CD4-positive, alpha-beta memory T cell (primary cell): ENCODE data around the gene DCUN1D2. TPM values are rescaled to one million over a fixed set of nuclear protein-coding genes. Genes with fewer than 3 reads are reported as not detected.
A peak's percentile ranks its signal among the peaks of the same experiment; 100 is the strongest.

Source experiments
- CTCF ChIA-PET: fragments of 350-600 bp; sonication (Branson Sonifier 250); formaldehyde crosslinking; loops from one replicate; lab custom pipeline; 2021; ENCODE audit warnings: inconsistent platforms; ENCODE audit not compliant: partially characterized antibody; lab: Charles Lee
- POLR2A ChIA-PET: fragments of 350-600 bp; sonication (Branson Sonifier 250); formaldehyde crosslinking; loops from one replicate; lab custom pipeline; 2021; ENCODE audit not compliant: partially characterized antibody; lab: Charles Lee
- DNase-seq, 5 donors: peaks; one replicate each; pipeline versions ENCODE4 v3.0.0 to v3.0.0-alpha.2; 2020 to 2022; ENCODE audit warnings: mixed read lengths in 1 of 5
- H3K27ac ChIP-seq: one replicate; pipeline ENCODE4 v1.7.0; 2013; ENCODE audit warnings: low read depth, low read length
- H3K27me3 ChIP-seq: 2 replicates; pipeline ENCODE4 v1.7.0; 2013; ENCODE audit warnings: mild to moderate bottlenecking, low read length, moderate library complexity; ENCODE audit not compliant: insufficient read depth
- H3K36me3 ChIP-seq: 2 replicates; pipeline ENCODE4 v1.7.0; 2013; ENCODE audit warnings: mild to moderate bottlenecking, low read length, moderate library complexity; ENCODE audit not compliant: insufficient read depth
- H3K4me1 ChIP-seq: 2 replicates; pipeline ENCODE4 v1.7.0; 2013; ENCODE audit warnings: mild to moderate bottlenecking, low read length, moderate library complexity; ENCODE audit not compliant: insufficient read depth
- H3K4me3 ChIP-seq, 2 donors: one replicate each; pipeline ENCODE4 v1.7.0; 2013; ENCODE audit warnings: low read length in 2 of 2, mild to moderate bottlenecking in 1 of 2
- H3K9me3 ChIP-seq, 2 donors: one replicate each; pipeline ENCODE4 v1.7.0; 2013; ENCODE audit warnings: low read length in 2 of 2, control low read depth in 1 of 2; ENCODE audit not compliant: control insufficient read depth in 1 of 2
- H3K27ac Mint-ChIP-seq, 7 donors: one replicate each; pipeline ENCODE4 v1.8.0; 2020 to 2021; ENCODE audit warnings: mixed read lengths in 7 of 7, mild to moderate bottlenecking in 6 of 7, inconsistent platforms in 3 of 7, moderate library complexity in 3 of 7
- H3K27me3 Mint-ChIP-seq, 2 donors: one replicate each; pipeline ENCODE4 v1.8.0; 2020 to 2021; ENCODE audit warnings: mixed read lengths in 2 of 2
- H3K36me3 Mint-ChIP-seq, 2 donors: one replicate each; pipeline ENCODE4 v1.8.0; 2020 to 2021; ENCODE audit warnings: mixed read lengths in 2 of 2, inconsistent platforms in 1 of 2, mild to moderate bottlenecking in 1 of 2
- H3K4me1 Mint-ChIP-seq, 4 donors: one replicate each; pipeline ENCODE4 v1.8.0; 2020 to 2021; ENCODE audit warnings: mixed read lengths in 4 of 4, mild to moderate bottlenecking in 1 of 4
- H3K4me3 Mint-ChIP-seq, 8 donors: one replicate each; pipeline ENCODE4 v1.8.0; 2020 to 2021; ENCODE audit warnings: mixed read lengths in 8 of 8, mild to moderate bottlenecking in 7 of 8, moderate library complexity in 6 of 8, inconsistent platforms in 3 of 8
- H3K9me3 Mint-ChIP-seq, 8 donors: one replicate each; pipeline ENCODE4 v1.8.0; 2020 to 2021; ENCODE audit warnings: mixed read lengths in 8 of 8, mild to moderate bottlenecking in 5 of 8, inconsistent platforms in 3 of 8, moderate library complexity in 1 of 8
- intact Hi-C: fragments of 100-400 bp; cut with micrococcal nuclease; formaldehyde crosslinking; loops from one replicate; pipeline ENCODE4 v1.15.1; 2023
- polyA plus RNA-seq, 2 donors: library from polyadenylated mRNA; unstranded; fragments of 300-500 nt; fragmentation: Illumina TruSeq; gene quantifications; one replicate each; pipeline ENCODE4 v1.2.3, GENCODE V29; 2021
- total RNA-seq, 2 experiments: library from RNA; stranded (reverse); gene quantifications; one replicate each; pipeline ENCODE4 v1.2.3, GENCODE V29; 2021

DCUN1D2 gene
- total and polyA plus RNA-seq, 4 experiments from 2014 or later, result 6.6 to 34.8 (median 20.8) TPM

DNA sequence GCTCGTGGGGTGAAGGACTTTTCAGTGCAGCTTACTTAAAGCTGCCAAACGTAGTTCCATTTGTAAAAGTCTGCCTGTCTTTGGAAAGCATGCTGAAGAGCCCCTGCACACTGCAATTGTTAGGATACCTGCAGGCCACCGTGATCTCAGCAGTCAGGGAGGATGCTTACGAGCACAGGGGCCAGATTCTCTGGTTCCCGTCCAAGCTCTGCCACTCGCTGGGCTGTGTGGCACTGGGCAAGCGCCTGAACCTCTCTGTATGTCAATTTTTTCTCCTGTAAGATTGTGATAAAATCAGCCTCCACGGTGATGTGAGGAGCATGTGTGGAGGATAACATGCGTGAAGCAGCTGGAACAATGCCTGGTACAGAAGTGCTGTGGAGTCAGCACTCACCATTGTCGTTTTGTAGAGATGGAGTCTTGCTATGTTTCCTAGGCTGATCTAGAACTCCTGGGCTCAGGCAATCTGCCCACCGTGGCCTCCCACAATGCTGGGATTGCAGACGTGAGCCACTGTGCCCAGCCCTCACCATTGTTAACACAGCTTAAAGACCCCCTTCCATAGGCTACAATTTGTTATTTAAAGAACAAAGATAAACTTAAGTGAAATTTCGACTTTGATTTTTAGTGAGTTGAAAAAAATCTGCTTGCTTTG is 40.7 kb downstream of the DCUN1D2 start:
- H3K27ac Mint-ChIP-seq, result peak overlapping the region in 2 of 7 donors; percentile 68 to 81
- peak overlapping the region in 3 of 8 donors; percentile 40 to 65 (median 65) for H3K4me3 Mint-ChIP-seq
- POLR2A ChIA-PET, result no interaction called here

DNA sequence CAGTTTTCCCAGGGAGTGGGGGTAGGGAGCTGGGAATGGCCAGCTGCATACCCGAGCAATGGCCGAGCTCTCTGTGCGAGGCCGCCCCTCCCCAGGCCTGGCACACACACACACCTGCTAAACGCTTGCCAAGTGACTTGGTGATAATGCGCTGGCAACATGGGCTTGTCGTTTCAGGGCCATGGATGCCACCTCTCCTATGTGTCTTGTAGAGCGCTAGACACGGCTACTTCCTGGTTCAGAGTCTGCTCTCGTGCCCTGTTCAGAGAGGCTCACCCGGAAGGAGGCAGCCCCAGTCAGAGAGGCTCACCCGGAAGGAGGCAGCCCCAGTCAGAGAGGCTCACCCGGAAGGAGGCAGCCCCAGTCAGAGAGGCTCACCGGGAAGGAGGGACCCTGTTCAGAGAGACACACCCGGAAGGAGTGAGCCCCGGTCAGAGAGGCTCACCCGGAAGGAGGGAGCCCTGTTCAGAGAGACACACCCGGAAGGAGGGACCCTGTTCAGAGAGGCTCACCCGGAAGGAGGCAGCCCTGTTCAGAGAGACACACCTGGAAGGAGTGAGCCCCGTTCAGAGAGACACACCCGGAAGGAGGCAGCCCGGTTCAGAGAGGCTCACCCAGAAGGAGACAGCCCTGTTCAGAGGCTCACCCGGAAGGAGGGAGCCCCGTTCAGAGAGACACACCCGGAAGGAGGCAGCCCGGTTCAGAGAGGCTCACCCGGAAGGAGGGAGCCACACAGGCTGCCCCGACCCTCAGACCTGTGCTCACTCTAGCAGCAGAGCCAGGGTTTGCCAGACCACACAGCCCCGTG is 41.4 kb downstream of the DCUN1D2 start:
- Histone ChIP-seq H3K4me1 (no peaks in the 10 kb centered on the region), H3K36me3 (no peaks in the 10 kb centered on the region), H3K27me3 (no peaks in the 10 kb centered on the region), H3K27ac (no peak overlapping the region), H3K9me3 (no peaks in the 10 kb centered on the region), H3K4me3 (no peak overlapping the region)
- Mint-ChIP-seq H3K4me1 (peaks cover 0 to 4% (median 0%) of the 10 kb centered on the region in 4 donors), H3K27me3 (no peaks in the 10 kb centered on the region), H3K36me3 (peaks cover 1 to 9% of the 10 kb centered on the region in 2 donors), H3K4me3 (peak overlapping the region in 4 of 8 donors; percentile 9 to 65 (median 60)), H3K27ac (peak overlapping the region in 3 of 7 donors; percentile 3 to 81 (median 68)), H3K9me3 (no peaks in the 10 kb centered on the region)
- intact Hi-C loops, result loop anchor here (2.0 kb wide), 1 partner anchor 240 kb away; the partner anchor contains the start of genes CUL4A and PCID2
- CTCF ChIA-PET, result no interaction called here
- peak; percentile 19 to 90 (median 54) for DNase-seq
- POLR2A ChIA-PET, result no interaction called here

More for the DNA sequence above, 40.7 kb downstream of the DCUN1D2 start:
- DNase-seq, result no peak
- no peaks in the 10 kb centered on the region for H3K9me3 ChIP-seq
- no peak overlapping the region for H3K27ac ChIP-seq
- H3K4me1 ChIP-seq, result no peaks in the 10 kb centered on the region
- Mint-ChIP-seq H3K27me3 (no peaks in the 10 kb centered on the region), H3K36me3 (peaks cover 1 to 11% of the 10 kb centered on the region in 2 donors), H3K9me3 (no peaks in the 10 kb centered on the region), H3K4me1 (peaks cover 0 to 4% (median 0%) of the 10 kb centered on the region in 4 donors)
- no peaks in the 10 kb centered on the region for H3K36me3 ChIP-seq
- intact Hi-C loops, result loop anchor here (2.0 kb wide), 1 partner anchor 241 kb away; the partner anchor contains the start of genes CUL4A and PCID2
- no peaks in the 10 kb centered on the region for H3K27me3 ChIP-seq
- H3K4me3 ChIP-seq, result no peak overlapping the region
- CTCF ChIA-PET, result no interaction called here

- intact Hi-C loops, result loop anchor here (2.0 kb wide), 1 partner anchor 240 kb away; the partner anchor contains the start of genes CUL4A and PCID2
- ChIA-PET POLR2A (no interaction called here), CTCF (no interaction called here)
- no peak for DNase-seq
- no peaks in the 10 kb centered on the region for H3K27me3 Mint-ChIP-seq
- H3K4me1 Mint-ChIP-seq, result peaks cover 0 to 4% (median 0%) of the 10 kb centered on the region in 4 donors
- Histone ChIP-seq H3K27me3 (no peaks in the 10 kb centered on the region), H3K4me3 (no peak overlapping the region), H3K4me1 (no peaks in the 10 kb centered on the region), H3K36me3 (no peaks in the 10 kb centered on the region), H3K27ac (no peak overlapping the region), H3K9me3 (no peaks in the 10 kb centered on the region)
- H3K4me3 Mint-ChIP-seq, result peak overlapping the region in 3 of 8 donors; percentile 56 to 65 (median 65)
- H3K27ac Mint-ChIP-seq, result peak overlapping the region in 3 of 7 donors; percentile 3 to 81 (median 59)
- peaks cover 0 to 4% of the 10 kb centered on the region in 2 donors for H3K36me3 Mint-ChIP-seq
- H3K9me3 Mint-ChIP-seq, result no peaks in the 10 kb centered on the region
These were observed 42.0 kb downstream of the DCUN1D2 start for GRCh38 chr13:113448545-113448884.

GRCh38 chr13:113447596-113447995 is 42.9 kb downstream of the DCUN1D2 start:
- Histone ChIP-seq H3K4me3 (no peak overlapping the region), H3K4me1 (no peaks in the 10 kb centered on the region), H3K36me3 (no peaks in the 10 kb centered on the region), H3K27me3 (no peaks in the 10 kb centered on the region), H3K9me3 (no peaks in the 10 kb centered on the region), H3K27ac (no peak overlapping the region)
- DNase-seq, result no peak
- POLR2A ChIA-PET, result no interaction called here
- H3K9me3 Mint-ChIP-seq, result peaks cover 0 to 3% (median 0%) of the 10 kb centered on the region in 8 donors
- peaks cover 0 to 5% of the 10 kb centered on the region in 2 donors for H3K36me3 Mint-ChIP-seq
- CTCF ChIA-PET, result no interaction called here
- peaks cover 0 to 4% (median 0%) of the 10 kb centered on the region in 4 donors for H3K4me1 Mint-ChIP-seq
- H3K27ac Mint-ChIP-seq, result no peak overlapping the region
- H3K4me3 Mint-ChIP-seq, result no peak overlapping the region
- intact Hi-C loops, result no loop called here
- H3K27me3 Mint-ChIP-seq, result no peaks in the 10 kb centered on the region

DNA sequence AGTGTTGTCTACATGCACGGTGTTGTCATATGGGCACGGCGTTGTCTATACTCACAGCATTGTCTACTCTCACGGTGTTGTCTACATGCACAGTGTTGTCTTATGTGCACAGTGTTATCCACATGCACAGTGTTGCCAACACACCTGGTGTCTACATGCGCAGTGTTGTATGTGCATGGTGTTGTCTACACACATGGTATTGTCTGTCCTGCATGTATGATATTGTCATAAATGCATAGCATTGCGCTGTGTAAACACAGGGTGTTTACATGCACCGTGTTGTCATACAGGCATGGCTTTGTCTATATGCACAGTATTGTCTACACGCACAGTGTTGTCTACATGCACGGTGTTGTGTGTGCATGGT is 44.0 kb downstream of the DCUN1D2 start:
- Histone ChIP-seq H3K4me3 (no peak overlapping the region), H3K27me3 (no peaks in the 10 kb centered on the region), H3K36me3 (no peaks in the 10 kb centered on the region), H3K27ac (no peak overlapping the region), H3K9me3 (no peaks in the 10 kb centered on the region), H3K4me1 (no peaks in the 10 kb centered on the region)
- Mint-ChIP-seq H3K27me3 (no peaks in the 10 kb centered on the region), H3K4me3 (no peak overlapping the region), H3K27ac (no peak overlapping the region), H3K4me1 (peaks cover 0 to 4% (median 0%) of the 10 kb centered on the region in 4 donors), H3K9me3 (peaks cover 0 to 5% (median 0%) of the 10 kb centered on the region in 8 donors), H3K36me3 (peaks cover 3 to 6% of the 10 kb centered on the region in 2 donors)
- ChIA-PET POLR2A (no interaction called here), CTCF (no interaction called here)
- intact Hi-C loops, result no loop called here
- no peak for DNase-seq

- peaks cover 0 to 4% (median 0%) of the 10 kb centered on the region in 4 donors for H3K4me1 Mint-ChIP-seq
- CTCF ChIA-PET, result no interaction called here
These were observed 44.6 kb downstream of the DCUN1D2 start for GRCh38 chr13:113445791-113446487.

GRCh38 chr13:113443991-113444390 is 46.5 kb downstream of the DCUN1D2 start:
- Mint-ChIP-seq H3K27me3 (no peaks in the 10 kb centered on the region), H3K9me3 (peaks cover 0 to 10% (median 3%) of the 10 kb centered on the region in 8 donors), H3K36me3 (peaks cover 3 to 6% of the 10 kb centered on the region in 2 donors), H3K4me1 (peaks cover 0 to 2% (median 0%) of the 10 kb centered on the region in 4 donors), H3K27ac (no peak overlapping the region), H3K4me3 (no peak overlapping the region)
- DNase-seq, result no peak
- H3K4me3 ChIP-seq, result no peak overlapping the region
- no peak overlapping the region for H3K27ac ChIP-seq
- H3K27me3 ChIP-seq, result no peaks in the 10 kb centered on the region
- intact Hi-C loops, result no loop called here
- H3K9me3 ChIP-seq, result no peaks in the 10 kb centered on the region
- ChIA-PET CTCF (no interaction called here), POLR2A (no interaction called here)
- H3K4me1 ChIP-seq, result no peaks in the 10 kb centered on the region
- no peaks in the 10 kb centered on the region for H3K36me3 ChIP-seq

More at GRCh38 chr13:113445791-113446487, 44.6 kb downstream of the DCUN1D2 start:
- no peaks in the 10 kb centered on the region for H3K27me3 ChIP-seq
- H3K9me3 ChIP-seq, result no peaks in the 10 kb centered on the region
- H3K4me3 ChIP-seq, result no peak overlapping the region
- DNase-seq, result no peak
- Mint-ChIP-seq H3K36me3 (peaks cover 3 to 6% of the 10 kb centered on the region in 2 donors), H3K27ac (no peak overlapping the region), H3K27me3 (no peaks in the 10 kb centered on the region), H3K4me3 (no peak overlapping the region), H3K9me3 (peaks cover 0 to 10% (median 3%) of the 10 kb centered on the region in 8 donors)
- POLR2A ChIA-PET, result no interaction called here
- no peak overlapping the region for H3K27ac ChIP-seq
- no peaks in the 10 kb centered on the region for H3K36me3 ChIP-seq
- intact Hi-C loops, result no loop called here
- H3K4me1 ChIP-seq, result no peaks in the 10 kb centered on the region
